T-helper 2 cell treated with Interferon-gamma antibody and Interleukin-4, amounts not matched to agents 5 μg/mL and 100 μg/mL, for 36 hours (primary cell): ENCODE measurements around the gene ATP6V1E1.

Experiments used
- DNase-seq: peaks from one replicate; pipeline ENCODE4 v3.0.0; 2021; ENCODE audit warnings: low spot score
- H3K27ac Mint-ChIP-seq: one replicate; pipeline ENCODE4 v1.8.0; 2021; ENCODE audit warnings: mild to moderate bottlenecking, mixed read lengths
- H3K27me3 Mint-ChIP-seq: one replicate; pipeline ENCODE4 v1.8.0; 2021; ENCODE audit warnings: low read depth, mixed read lengths
- H3K36me3 Mint-ChIP-seq: one replicate; pipeline ENCODE4 v1.8.0; 2021; ENCODE audit warnings: low read depth, mixed read lengths
- H3K4me1 Mint-ChIP-seq: one replicate; pipeline ENCODE4 v1.8.0; 2021; ENCODE audit warnings: low read depth, mixed read lengths
- H3K4me3 Mint-ChIP-seq: one replicate; pipeline ENCODE4 v1.8.0; 2022; ENCODE audit warnings: mild to moderate bottlenecking, moderate library complexity, mixed read lengths
- H3K9me3 Mint-ChIP-seq: one replicate; pipeline ENCODE4 v1.8.0; 2021; ENCODE audit warnings: mixed read lengths

The ATP6V1E1 gene

DNA sequence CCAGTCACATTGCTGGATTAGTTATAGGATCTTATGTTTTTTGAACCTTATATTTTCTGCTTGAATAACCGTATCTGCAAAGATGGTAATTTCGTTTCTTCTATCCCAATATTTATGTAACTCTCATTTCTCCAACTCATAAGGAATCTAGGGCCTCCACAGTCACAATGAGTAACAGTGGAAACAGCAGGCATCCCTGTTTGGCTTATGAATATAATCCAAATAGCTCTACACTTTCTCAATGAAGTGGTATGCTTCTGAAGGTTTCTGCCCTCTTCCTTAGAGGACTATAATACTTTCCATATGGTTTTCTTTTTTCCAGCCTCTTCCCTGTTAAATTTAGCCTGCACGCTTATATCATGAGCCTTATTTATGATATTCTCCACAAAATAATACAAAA is 16.5 kb downstream of the ATP6V1E1 start:
- H3K9me3 Mint-ChIP-seq: no peaks in the 10 kb centered on the region
- H3K36me3 Mint-ChIP-seq: peaks cover 10% of the 10 kb centered on the region
- no peak overlapping the region for H3K4me3 Mint-ChIP-seq
- no peak for DNase-seq
- H3K4me1 Mint-ChIP-seq: no peaks in the 10 kb centered on the region
- H3K27ac Mint-ChIP-seq: no peak overlapping the region
- H3K27me3 Mint-ChIP-seq: no peaks in the 10 kb centered on the region

DNA sequence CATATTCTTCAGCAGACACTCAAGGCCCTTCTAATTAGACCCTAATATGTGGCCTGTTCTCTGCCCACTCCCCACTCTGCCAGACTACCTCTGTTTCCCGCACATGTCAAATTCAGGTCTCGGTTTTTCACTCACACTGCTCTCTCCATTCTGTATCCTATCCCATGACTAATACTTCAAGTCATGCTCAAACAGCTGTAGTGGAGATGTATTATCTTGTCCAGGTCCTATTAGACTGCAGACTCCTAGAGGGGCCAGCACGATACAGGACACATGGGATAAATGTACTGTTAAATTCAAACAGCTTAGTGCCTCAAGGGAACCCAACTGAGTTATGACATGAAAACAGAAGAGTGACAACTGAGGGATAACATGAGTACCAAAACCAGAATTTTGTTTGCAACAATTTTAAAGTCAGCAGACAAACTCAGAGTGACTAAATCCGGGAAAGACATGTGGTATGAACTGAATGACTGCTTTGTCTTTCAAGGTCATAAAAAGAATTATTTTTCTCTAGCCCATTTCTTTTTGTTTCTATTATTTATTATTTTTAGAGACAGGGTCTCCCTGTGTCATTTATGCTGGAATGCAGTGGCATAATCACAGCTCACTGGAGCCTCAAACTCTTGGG is 20.5 kb downstream of the ATP6V1E1 start:
- H3K27ac Mint-ChIP-seq: no peak overlapping the region
- no peaks in the 10 kb centered on the region for H3K27me3 Mint-ChIP-seq
- H3K36me3 Mint-ChIP-seq: peaks cover 10% of the 10 kb centered on the region
- H3K4me1 Mint-ChIP-seq: peaks cover 2% of the 10 kb centered on the region
- H3K4me3 Mint-ChIP-seq: no peak overlapping the region
- no peaks in the 10 kb centered on the region for H3K9me3 Mint-ChIP-seq
- DNase-seq: no peak

DNA sequence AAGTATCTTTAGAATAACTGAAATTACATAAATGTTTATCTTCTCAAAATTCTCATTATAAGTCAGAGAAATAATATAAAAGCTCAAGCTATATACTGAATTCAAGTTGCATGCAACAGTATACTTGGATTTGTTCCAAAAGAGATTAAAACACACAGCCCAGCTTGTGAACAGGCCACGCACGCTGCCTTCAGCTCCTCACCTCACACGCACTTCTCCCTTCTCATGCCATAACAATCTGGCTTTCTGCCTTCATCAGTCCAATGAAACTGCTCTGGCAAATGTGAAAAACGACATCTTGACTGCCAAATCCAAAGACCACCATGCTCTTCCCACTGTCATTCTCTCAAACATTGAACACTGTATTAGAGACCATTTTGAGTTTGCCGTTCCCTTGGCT is 22.1 kb downstream of the ATP6V1E1 start:
- no peak overlapping the region for H3K27ac Mint-ChIP-seq
- H3K4me1 Mint-ChIP-seq: peaks cover 2% of the 10 kb centered on the region
- DNase-seq: no peak
- H3K36me3 Mint-ChIP-seq: peaks cover 4% of the 10 kb centered on the region
- no peak overlapping the region for H3K4me3 Mint-ChIP-seq
- H3K9me3 Mint-ChIP-seq: no peaks in the 10 kb centered on the region
- no peaks in the 10 kb centered on the region for H3K27me3 Mint-ChIP-seq

DNA sequence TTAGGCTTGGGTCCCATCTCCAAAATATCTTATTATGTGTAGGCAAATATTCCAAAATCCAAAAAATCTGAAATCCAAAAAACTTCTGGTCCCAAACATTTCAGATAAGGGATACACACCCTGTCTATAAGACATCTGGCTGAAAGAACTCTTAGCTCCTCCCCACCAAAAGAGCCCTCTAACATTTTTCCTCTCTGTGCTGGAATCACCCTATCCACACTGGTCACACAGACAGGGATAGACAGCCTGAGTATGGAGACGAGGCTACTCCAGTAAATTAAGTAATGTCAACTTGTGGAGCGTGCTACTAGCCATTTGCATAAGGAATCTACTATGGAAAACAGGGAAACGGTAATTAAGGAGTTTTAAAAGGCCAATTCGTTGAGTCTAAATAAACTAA is 24.9 kb downstream of the ATP6V1E1 start:
- peaks cover 18% of the 10 kb centered on the region for H3K36me3 Mint-ChIP-seq
- H3K4me1 Mint-ChIP-seq: peaks cover 2% of the 10 kb centered on the region
- H3K27ac Mint-ChIP-seq: no peak overlapping the region
- H3K9me3 Mint-ChIP-seq: no peaks in the 10 kb centered on the region
- no peak for DNase-seq
- H3K27me3 Mint-ChIP-seq: no peaks in the 10 kb centered on the region
- no peak overlapping the region for H3K4me3 Mint-ChIP-seq

DNA sequence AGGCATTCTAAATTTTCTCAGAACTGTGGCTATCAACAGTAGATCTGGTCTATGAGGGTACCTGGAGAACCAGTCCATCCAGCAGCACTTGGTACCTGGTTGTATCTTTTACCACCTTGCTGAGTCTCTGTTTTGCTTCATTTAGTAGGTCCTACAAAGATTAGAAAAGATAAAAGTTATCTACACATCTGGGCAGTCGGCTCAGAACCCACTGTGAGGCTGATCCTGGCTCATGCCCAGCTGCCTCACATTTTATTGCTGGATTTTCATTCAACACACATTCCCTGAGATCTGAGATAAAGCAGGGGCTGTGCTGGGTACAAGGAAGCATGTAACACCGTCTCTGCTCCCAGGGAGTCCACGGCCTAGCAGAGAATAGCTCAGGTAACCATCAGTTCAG is 27.5 kb downstream of the ATP6V1E1 start:
- Mint-ChIP-seq H3K4me3 (no peak overlapping the region), H3K4me1 (peaks cover 2% of the 10 kb centered on the region), H3K9me3 (no peaks in the 10 kb centered on the region), H3K36me3 (peaks cover 38% of the 10 kb centered on the region), H3K27me3 (no peaks in the 10 kb centered on the region), H3K27ac (no peak overlapping the region)
- no peak for DNase-seq

DNA sequence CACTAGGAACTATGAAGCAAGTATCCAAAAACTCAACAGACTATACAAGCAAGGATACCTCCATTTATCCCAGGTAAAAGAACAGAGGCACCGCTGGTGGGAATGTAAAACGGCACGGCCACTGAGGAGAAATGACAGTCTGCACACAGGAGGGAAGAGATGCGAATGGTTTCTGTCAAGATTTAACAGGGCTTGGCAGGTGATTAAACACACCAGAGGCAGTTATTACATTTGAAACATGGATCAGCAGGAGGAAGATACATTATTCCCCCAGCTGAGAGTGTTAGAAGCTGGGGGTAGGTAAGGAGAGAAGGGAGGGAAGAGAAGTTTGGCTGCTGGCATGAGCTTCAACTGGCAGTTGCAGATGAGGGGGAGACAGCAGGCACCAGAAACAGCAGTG is 30.2 kb downstream of the ATP6V1E1 start:
- no peak overlapping the region for H3K4me3 Mint-ChIP-seq
- no peak for DNase-seq
- peaks cover 52% of the 10 kb centered on the region for H3K36me3 Mint-ChIP-seq
- H3K9me3 Mint-ChIP-seq: no peaks in the 10 kb centered on the region
- no peaks in the 10 kb centered on the region for H3K27me3 Mint-ChIP-seq
- no peaks in the 10 kb centered on the region for H3K4me1 Mint-ChIP-seq
- H3K27ac Mint-ChIP-seq: no peak overlapping the region

DNA sequence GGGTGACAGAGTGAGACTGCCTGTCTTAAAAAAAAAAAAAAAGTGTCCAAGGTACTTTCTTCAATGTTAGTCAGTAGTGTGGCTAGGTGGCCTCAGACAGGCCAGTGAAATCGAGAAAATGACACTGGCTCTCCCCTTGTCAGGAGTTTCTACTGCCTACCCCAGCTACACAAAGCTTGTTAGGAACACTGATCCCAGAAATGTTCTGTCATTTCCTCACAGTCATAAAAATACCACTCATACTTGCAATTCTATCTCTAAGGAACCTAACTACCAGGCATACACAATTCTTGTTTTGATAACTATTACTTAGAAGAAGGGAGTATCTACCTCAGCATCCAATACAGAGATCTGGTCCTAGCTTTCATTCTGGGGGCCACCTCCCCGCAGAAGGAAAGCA is 31.3 kb downstream of the ATP6V1E1 start:
- Mint-ChIP-seq H3K27me3 (no peaks in the 10 kb centered on the region), H3K4me1 (no peaks in the 10 kb centered on the region), H3K9me3 (no peaks in the 10 kb centered on the region), H3K27ac (no peak overlapping the region), H3K4me3 (no peak overlapping the region), H3K36me3 (peaks cover 58% of the 10 kb centered on the region)
- DNase-seq: no peak

DNA sequence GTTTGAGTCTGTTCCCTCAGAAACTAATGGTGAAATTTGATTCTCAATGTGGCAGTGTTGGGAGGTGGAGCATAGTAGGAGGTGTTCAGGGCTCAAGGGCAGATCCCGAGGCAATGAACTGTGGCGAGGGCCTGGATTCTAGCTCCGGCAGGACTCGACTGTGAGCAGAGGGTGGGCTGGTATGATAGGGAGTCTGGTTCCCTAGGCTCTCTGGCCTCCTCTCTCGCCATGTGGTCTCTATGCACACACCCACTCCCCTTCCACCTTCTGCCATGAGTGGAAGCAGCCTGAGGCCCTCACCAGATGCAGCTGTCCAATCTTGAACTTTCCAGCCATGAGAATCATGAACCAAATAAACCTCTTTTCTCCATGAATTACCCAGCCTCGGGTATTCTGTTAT is 32.3 kb downstream of the ATP6V1E1 start:
- H3K9me3 Mint-ChIP-seq: no peaks in the 10 kb centered on the region
- DNase-seq: no peak
- peaks cover 64% of the 10 kb centered on the region for H3K36me3 Mint-ChIP-seq
- H3K4me1 Mint-ChIP-seq: no peaks in the 10 kb centered on the region
- H3K27ac Mint-ChIP-seq: no peak overlapping the region
- H3K4me3 Mint-ChIP-seq: no peak overlapping the region
- H3K27me3 Mint-ChIP-seq: no peaks in the 10 kb centered on the region

DNA sequence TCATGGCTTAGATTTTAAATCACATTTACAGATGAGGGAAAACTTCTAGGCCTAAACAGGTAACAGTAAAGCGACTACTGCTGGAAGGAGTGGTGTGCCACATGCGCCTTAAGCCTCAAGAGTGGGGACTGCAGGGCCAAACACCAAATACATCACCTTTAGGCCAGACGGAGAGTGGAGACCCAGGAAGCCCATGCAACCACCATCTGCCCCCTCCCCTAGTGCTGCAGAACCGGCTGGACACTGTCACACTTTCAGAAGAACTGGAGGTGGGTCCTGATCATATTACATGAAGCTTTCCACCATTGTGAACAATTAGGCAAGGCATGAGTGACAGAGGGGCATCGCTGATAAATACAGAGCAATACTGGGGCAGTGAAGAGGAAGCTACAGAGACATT is 36.3 kb downstream of the ATP6V1E1 start:
- peaks cover 49% of the 10 kb centered on the region for H3K36me3 Mint-ChIP-seq
- no peaks in the 10 kb centered on the region for H3K9me3 Mint-ChIP-seq
- H3K27me3 Mint-ChIP-seq: no peaks in the 10 kb centered on the region
- H3K27ac Mint-ChIP-seq: no peak overlapping the region
- H3K4me1 Mint-ChIP-seq: no peaks in the 10 kb centered on the region
- no peak overlapping the region for H3K4me3 Mint-ChIP-seq
- no peak for DNase-seq

DNA sequence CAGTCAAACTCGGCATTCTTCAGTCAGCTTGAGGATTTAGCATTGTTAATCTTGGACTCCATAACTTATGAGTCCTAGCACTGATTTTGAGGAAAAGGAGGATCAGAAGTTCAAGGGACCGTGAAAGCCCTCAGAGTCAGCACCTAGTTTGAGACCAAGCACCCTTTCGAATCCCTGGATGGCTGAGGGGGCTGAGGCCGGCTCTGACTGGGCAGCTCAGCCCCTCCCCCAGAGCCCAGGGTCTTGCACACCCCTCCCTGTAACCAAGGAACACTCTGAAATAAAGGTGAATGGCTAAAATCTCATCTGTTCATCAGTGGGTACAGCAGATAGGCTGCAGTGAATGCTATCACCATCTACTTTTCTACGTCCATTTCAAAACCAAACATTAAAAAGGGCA is 38.0 kb downstream of the ATP6V1E1 start:
- Mint-ChIP-seq H3K36me3 (peaks cover 36% of the 10 kb centered on the region), H3K4me1 (no peaks in the 10 kb centered on the region), H3K27me3 (no peaks in the 10 kb centered on the region), H3K9me3 (no peaks in the 10 kb centered on the region), H3K27ac (no peak overlapping the region), H3K4me3 (no peak overlapping the region)
- DNase-seq: no peak

DNA sequence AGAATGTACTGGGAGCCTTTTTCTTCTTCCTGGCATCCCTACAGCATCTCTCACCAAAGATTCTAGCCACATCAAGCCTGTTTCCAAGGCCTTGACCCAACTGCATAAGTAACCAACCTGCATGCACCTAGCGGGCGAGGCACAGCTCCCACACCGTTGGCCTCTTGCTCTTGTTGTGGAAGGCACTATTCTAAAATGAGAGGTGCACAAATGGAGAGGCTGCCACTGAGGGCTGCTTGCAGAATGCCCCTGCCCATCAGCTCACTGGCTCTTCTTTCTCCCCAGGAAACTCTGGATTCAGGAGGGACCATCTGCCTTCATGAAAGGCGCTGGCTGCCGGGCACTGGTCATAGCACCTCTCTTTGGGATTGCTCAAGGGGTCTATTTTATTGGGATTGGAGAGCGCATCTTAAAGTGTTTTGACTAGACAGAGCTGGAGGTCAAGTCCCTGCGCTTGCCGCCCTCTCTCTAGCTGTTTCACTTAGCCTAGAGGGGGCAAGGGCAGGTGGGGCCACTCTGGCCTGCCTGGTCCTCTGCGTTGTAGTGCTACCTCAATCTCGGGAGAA is 38.7 kb downstream of the ATP6V1E1 start:
- no peaks in the 10 kb centered on the region for H3K9me3 Mint-ChIP-seq
- no peak overlapping the region for H3K27ac Mint-ChIP-seq
- no peaks in the 10 kb centered on the region for H3K27me3 Mint-ChIP-seq
- DNase-seq: no peak
- H3K4me1 Mint-ChIP-seq: no peaks in the 10 kb centered on the region
- no peak overlapping the region for H3K4me3 Mint-ChIP-seq
- H3K36me3 Mint-ChIP-seq: peaks cover 32% of the 10 kb centered on the region

DNA sequence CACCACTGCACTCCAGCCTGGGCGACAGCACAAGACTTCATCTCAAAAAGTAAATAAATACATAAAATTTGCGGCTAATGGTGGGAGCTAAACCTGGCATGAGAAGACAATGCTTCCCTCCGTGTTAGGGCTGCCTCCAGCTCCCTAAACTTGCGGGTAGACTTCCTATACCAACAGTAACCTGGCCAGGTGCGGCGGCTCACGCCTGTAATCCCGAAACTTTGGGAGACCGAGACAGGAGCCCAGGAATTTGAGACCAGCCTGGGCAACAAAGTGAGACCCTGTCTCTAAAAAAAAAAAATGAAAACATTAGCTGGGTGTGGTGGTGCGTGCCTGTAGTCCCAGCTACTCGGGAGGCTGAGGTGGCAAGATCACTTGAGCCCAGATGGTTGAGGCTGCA is 39.9 kb downstream of the ATP6V1E1 start:
- no peak overlapping the region for H3K27ac Mint-ChIP-seq

DNA sequence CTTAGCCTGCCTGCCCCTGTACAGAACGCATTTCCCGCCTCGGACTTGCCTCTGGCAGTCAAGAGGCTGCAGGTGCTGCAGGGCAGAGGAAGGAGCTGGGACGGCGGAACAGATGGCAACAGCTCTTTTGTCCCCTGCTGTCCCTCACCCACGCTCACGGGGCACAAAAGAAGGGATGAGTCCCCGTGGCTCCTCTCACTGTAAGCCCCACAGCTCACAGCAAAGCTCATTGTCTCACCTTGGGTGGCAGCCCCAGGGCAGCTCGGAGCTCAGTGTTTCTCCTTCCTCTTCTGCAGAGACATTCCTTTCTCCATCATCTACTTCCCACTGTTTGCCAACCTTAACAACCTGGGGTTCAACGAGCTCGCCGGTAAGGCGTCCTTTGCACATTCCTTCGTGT is 40.9 kb downstream of the ATP6V1E1 start:
- no peak overlapping the region for H3K4me3 Mint-ChIP-seq
- H3K27me3 Mint-ChIP-seq: no peaks in the 10 kb centered on the region
- H3K4me1 Mint-ChIP-seq: no peaks in the 10 kb centered on the region
- no peaks in the 10 kb centered on the region for H3K9me3 Mint-ChIP-seq
- DNase-seq: no peak
- H3K27ac Mint-ChIP-seq: no peak overlapping the region
- peaks cover 19% of the 10 kb centered on the region for H3K36me3 Mint-ChIP-seq

More for the DNA sequence above, 39.9 kb downstream of the ATP6V1E1 start:
- Mint-ChIP-seq H3K9me3 (no peaks in the 10 kb centered on the region), H3K36me3 (peaks cover 25% of the 10 kb centered on the region), H3K27me3 (no peaks in the 10 kb centered on the region), H3K4me3 (no peak overlapping the region), H3K4me1 (no peaks in the 10 kb centered on the region)
- DNase-seq: no peak

DNA sequence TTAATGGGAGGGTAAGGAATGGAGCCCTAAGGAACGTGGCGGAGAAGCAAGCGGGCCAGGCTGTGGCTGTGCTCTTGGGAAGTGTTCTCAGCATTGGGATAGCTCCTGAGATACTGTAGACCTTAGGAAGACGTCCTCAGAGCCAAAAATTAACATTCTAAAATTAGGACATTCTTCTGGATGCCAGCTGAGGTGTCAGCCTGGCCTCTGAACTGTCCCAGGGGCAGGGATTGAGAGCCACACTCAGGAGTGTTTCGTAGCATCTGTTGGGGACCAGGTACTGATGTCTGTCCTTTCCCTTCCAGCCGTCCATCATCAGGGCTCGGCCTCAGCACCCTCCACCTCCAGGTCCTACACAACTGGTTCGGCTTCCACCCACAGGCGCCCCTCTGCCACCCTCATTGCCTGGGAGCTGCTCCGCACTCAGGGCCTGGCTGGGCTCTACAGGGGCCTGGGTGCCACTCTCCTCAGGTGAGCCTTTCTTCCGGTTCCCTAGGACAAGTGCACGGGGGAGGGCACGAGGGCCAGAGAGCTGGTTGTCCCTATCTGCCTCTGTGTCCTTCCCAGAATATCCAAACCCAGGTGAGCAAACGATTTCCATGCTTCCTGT is 41.6 kb downstream of the ATP6V1E1 start:
- Mint-ChIP-seq H3K36me3 (peaks cover 13% of the 10 kb centered on the region), H3K4me3 (no peak overlapping the region), H3K27me3 (no peaks in the 10 kb centered on the region), H3K4me1 (no peaks in the 10 kb centered on the region), H3K27ac (no peak overlapping the region), H3K9me3 (no peaks in the 10 kb centered on the region)
- no peak for DNase-seq

DNA sequence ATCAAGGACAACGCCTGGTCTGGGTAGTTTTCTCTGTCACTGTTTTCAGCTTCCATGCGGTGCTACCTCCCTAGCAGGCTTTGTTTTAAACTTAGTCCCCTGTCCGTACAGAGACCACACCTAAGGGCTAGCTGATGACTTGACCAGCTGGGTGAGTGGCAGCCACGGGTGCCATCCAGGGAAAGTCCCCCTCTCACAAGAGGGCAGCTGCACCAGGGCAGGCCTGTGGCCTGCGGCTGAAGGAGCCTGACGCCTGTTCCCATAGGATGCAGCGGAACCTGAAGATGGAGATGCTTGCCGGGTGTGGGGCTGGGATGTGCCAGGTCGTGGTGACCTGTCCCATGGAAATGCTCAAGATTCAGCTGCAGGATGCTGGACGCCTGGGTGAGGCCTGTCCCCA is 45.4 kb downstream of the ATP6V1E1 start:
- no peak for DNase-seq
- Mint-ChIP-seq H3K27me3 (no peaks in the 10 kb centered on the region), H3K36me3 (no peaks in the 10 kb centered on the region), H3K9me3 (no peaks in the 10 kb centered on the region), H3K4me1 (no peaks in the 10 kb centered on the region), H3K4me3 (no peak overlapping the region), H3K27ac (no peak overlapping the region)
